Gastroesophageal sphincter (tissue), 3 donors: ENCODE data around the gene GRM7.

Experiments used
- EP300 ChIP-seq: sonication (generic); formaldehyde crosslinking; IDR thresholded peaks from one replicate; pipeline ENCODE4 v1.6.1; 2017; ENCODE audit warnings: antibody characterized with exemption, mild to moderate bottlenecking
- TF ChIP-seq, protein P1 (sequence below), 4 experiments: fragments of 200-600 bp in 2 of 4; fragments of 450-650 bp in 2 of 4; sonication (generic) in 1 of 4; IDR thresholded peaks; one replicate each; pipeline ENCODE4 v1.5.1; 2017 to 2019; ENCODE audit warnings: antibody characterized with exemption in 4 of 4, mild to moderate bottlenecking in 2 of 4, moderate library complexity in 2 of 4

DNA sequence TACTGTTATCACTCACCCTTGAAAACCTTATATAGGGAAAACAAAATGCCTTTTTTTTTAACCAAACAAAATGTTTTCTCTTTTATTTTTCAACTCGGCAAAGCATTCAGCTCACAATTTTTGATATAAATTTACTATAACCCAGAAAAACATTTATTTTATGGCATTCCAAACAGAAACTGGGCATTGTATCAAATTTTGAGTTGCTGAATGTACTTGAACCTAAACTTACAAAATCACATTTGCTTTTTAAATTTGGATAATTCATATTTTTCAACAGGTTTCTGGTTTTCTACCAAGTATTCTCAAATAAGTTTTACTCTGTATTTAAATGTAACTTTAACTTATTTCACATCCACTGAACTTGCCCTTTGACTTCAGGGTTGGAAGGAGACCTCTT, 405.6 kb downstream of the GRM7 start:
- no peak for TF ChIP-seq EP300
- TF ChIP-seq, protein P1, sequence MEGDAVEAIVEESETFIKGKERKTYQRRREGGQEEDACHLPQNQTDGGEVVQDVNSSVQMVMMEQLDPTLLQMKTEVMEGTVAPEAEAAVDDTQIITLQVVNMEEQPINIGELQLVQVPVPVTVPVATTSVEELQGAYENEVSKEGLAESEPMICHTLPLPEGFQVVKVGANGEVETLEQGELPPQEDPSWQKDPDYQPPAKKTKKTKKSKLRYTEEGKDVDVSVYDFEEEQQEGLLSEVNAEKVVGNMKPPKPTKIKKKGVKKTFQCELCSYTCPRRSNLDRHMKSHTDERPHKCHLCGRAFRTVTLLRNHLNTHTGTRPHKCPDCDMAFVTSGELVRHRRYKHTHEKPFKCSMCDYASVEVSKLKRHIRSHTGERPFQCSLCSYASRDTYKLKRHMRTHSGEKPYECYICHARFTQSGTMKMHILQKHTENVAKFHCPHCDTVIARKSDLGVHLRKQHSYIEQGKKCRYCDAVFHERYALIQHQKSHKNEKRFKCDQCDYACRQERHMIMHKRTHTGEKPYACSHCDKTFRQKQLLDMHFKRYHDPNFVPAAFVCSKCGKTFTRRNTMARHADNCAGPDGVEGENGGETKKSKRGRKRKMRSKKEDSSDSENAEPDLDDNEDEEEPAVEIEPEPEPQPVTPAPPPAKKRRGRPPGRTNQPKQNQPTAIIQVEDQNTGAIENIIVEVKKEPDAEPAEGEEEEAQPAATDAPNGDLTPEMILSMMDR (IDR thresholded peaks at IDR 0.05) = no peak
